IPS-18a (cell line): ENCODE data around the gene MAGI3.
"Not testable (repeated sequence)": the region's sequence is repeated elsewhere in the genome, so short reads cannot be mapped to it uniquely, and the experiment has no call there.

Experiments
- H3K27ac ChIP-seq: one replicate; pipeline ENCODE4 v1.5.1; 2013; ENCODE audit warnings: low read length
- H3K27me3 ChIP-seq: one replicate; pipeline ENCODE4 v1.6.1; 2013; ENCODE audit warnings: mild to moderate bottlenecking, low read length; ENCODE audit not compliant: control insufficient read depth, insufficient read depth
- H3K36me3 ChIP-seq: one replicate; pipeline ENCODE4 v1.6.1; 2013; ENCODE audit warnings: low read depth, low read length; ENCODE audit not compliant: control insufficient read depth
- H3K4me1 ChIP-seq: one replicate; pipeline ENCODE4 v1.6.1; 2013; ENCODE audit warnings: low read depth, low read length; ENCODE audit not compliant: control insufficient read depth
- H3K4me3 ChIP-seq: one replicate; pipeline ENCODE4 v1.5.1; 2013; ENCODE audit warnings: low read length
- H3K9ac ChIP-seq: one replicate; pipeline ENCODE4 v1.6.1; 2013; ENCODE audit warnings: mild to moderate bottlenecking, low read length, moderate library complexity
- H3K9me3 ChIP-seq: one replicate; pipeline ENCODE4 v1.6.1; 2013; ENCODE audit warnings: low read depth, low read length; ENCODE audit not compliant: control insufficient read depth

MAGI3 gene

GRCh38 chr1:113593550-113594297 is 203.4 kb downstream of the MAGI3 start:
- Histone ChIP-seq H3K4me3 (no peak overlapping the region), H3K9ac (no peak overlapping the region), H3K27me3 (no peaks in the 10 kb centered on the region), H3K36me3 (no peaks in the 10 kb centered on the region), H3K9me3 (peaks cover 6% of the 10 kb centered on the region), H3K4me1 (no peaks in the 10 kb centered on the region), H3K27ac (no peak overlapping the region)

- H3K9me3 ChIP-seq, H3K4me1 ChIP-seq, H3K9ac ChIP-seq, H3K36me3 ChIP-seq, H3K27ac ChIP-seq, H3K27me3 ChIP-seq, H3K4me3 ChIP-seq: not testable (repeated sequence)
These were observed 214.2 kb downstream of the MAGI3 start for GRCh38 chr1:113604466-113604865.

GRCh38 chr1:113605146-113605545 is 214.8 kb downstream of the MAGI3 start:
- Histone ChIP-seq H3K9me3 (no peaks in the 10 kb centered on the region), H3K9ac (no peak overlapping the region), H3K4me3 (no peak overlapping the region), H3K27ac (no peak overlapping the region), H3K36me3 (no peaks in the 10 kb centered on the region), H3K4me1 (no peaks in the 10 kb centered on the region), H3K27me3 (no peaks in the 10 kb centered on the region)

- no peak overlapping the region for H3K4me3 ChIP-seq
- no peaks in the 10 kb centered on the region for H3K36me3 ChIP-seq
- no peaks in the 10 kb centered on the region for H3K4me1 ChIP-seq
- H3K27me3 ChIP-seq, result no peaks in the 10 kb centered on the region
- no peak overlapping the region for H3K27ac ChIP-seq
- no peaks in the 10 kb centered on the region for H3K9me3 ChIP-seq
- no peak overlapping the region for H3K9ac ChIP-seq
These were observed 218.1 kb downstream of the MAGI3 start for GRCh38 chr1:113608399-113608798.

- Histone ChIP-seq H3K27me3 (no peaks in the 10 kb centered on the region), H3K4me3 (no peak overlapping the region), H3K27ac (no peak overlapping the region), H3K36me3 (no peaks in the 10 kb centered on the region), H3K9ac (no peak overlapping the region), H3K9me3 (no peaks in the 10 kb centered on the region), H3K4me1 (peaks cover 2% of the 10 kb centered on the region)
These were observed 220.1 kb downstream of the MAGI3 start for GRCh38 chr1:113610372-113610771.

- H3K4me3 ChIP-seq, result no peak overlapping the region
- H3K27ac ChIP-seq, result no peak overlapping the region
- peaks cover 8% of the 10 kb centered on the region for H3K4me1 ChIP-seq
- H3K9ac ChIP-seq, result no peak overlapping the region
- H3K27me3 ChIP-seq, result no peaks in the 10 kb centered on the region
- H3K36me3 ChIP-seq, result no peaks in the 10 kb centered on the region
- no peaks in the 10 kb centered on the region for H3K9me3 ChIP-seq
These were observed 225.1 kb downstream of the MAGI3 start for GRCh38 chr1:113615425-113615824.

- Histone ChIP-seq H3K9me3 (no peaks in the 10 kb centered on the region), H3K27ac (no peak overlapping the region), H3K27me3 (no peaks in the 10 kb centered on the region), H3K4me1 (peaks cover 8% of the 10 kb centered on the region), H3K9ac (no peak overlapping the region), H3K4me3 (no peak overlapping the region), H3K36me3 (no peaks in the 10 kb centered on the region)
These were observed 225.8 kb downstream of the MAGI3 start for GRCh38 chr1:113616156-113616555.

GRCh38 chr1:113617438-113618141 is 227.3 kb downstream of the MAGI3 start:
- H3K27me3 ChIP-seq, result no peaks in the 10 kb centered on the region
- H3K4me3 ChIP-seq, result no peak overlapping the region
- no peaks in the 10 kb centered on the region for H3K36me3 ChIP-seq
- H3K27ac ChIP-seq, result no peak overlapping the region
- H3K9ac ChIP-seq, result no peak overlapping the region
- peaks cover 8% of the 10 kb centered on the region for H3K4me1 ChIP-seq
- no peaks in the 10 kb centered on the region for H3K9me3 ChIP-seq

GRCh38 chr1:113628997-113629396 is 238.7 kb downstream of the MAGI3 start:
- Histone ChIP-seq H3K9me3 (no peaks in the 10 kb centered on the region), H3K27ac (no peak overlapping the region), H3K9ac (no peak overlapping the region), H3K36me3 (no peaks in the 10 kb centered on the region), H3K27me3 (no peaks in the 10 kb centered on the region), H3K4me3 (no peak overlapping the region), H3K4me1 (peaks cover 6% of the 10 kb centered on the region)

- Histone ChIP-seq H3K4me1 (peaks cover 6% of the 10 kb centered on the region), H3K36me3 (no peaks in the 10 kb centered on the region), H3K27ac (no peak overlapping the region), H3K27me3 (no peaks in the 10 kb centered on the region), H3K9me3 (no peaks in the 10 kb centered on the region), H3K9ac (no peak overlapping the region), H3K4me3 (no peak overlapping the region)
These were observed 240.3 kb downstream of the MAGI3 start for GRCh38 chr1:113630340-113631327.

GRCh38 chr1:113641396-113641795 is 251.1 kb downstream of the MAGI3 start:
- Histone ChIP-seq H3K36me3 (peaks cover 2% of the 10 kb centered on the region), H3K9me3 (no peaks in the 10 kb centered on the region), H3K9ac (no peak overlapping the region), H3K27ac (no peak overlapping the region), H3K4me1 (no peaks in the 10 kb centered on the region), H3K27me3 (no peaks in the 10 kb centered on the region), H3K4me3 (no peak overlapping the region)
